Panc1 (cell line): Measurements from ENCODE around the gene TMEM218. TPM values are rescaled to one million over a fixed set of nuclear protein-coding genes. Genes with fewer than 3 reads are reported as not detected.

Experiments
- ATAC-seq: fragments of 200-7000 bp; cut with Tn5 transposase; 2 replicates; pipeline ENCODE4 v1.9.1; 2020; ENCODE audit warnings: mild to moderate bottlenecking, moderate library complexity
- BruUV-seq: library from RNA; stranded (reverse); fragments of 400-500 nt; replicated peaks from 2 replicates; lab custom pipeline; 2021; lab: Mats Ljungman, UMichigan
- CTCF ChIA-PET: fragments of 300-600 bp; sonication (Branson Sonifier 250); formaldehyde crosslinking; loops from one replicate; lab custom pipeline; 2022; ENCODE audit warnings: antibody characterized with exemption; lab: Charles Lee
- POLR2A ChIA-PET: fragments of 300-600 bp; sonication (Branson Sonifier 250); formaldehyde crosslinking; loops from one replicate; lab custom pipeline; 2022; ENCODE audit warnings: antibody characterized with exemption; lab: Charles Lee
- DNase-seq: peaks from one replicate; pipeline ENCODE4 v3.0.0-alpha.2; 2010; ENCODE audit warnings: low read depth, low spot score
- H3K27ac ChIP-seq: 2 replicates; pipeline ENCODE4 v1.5.1; 2011; ENCODE audit warnings: mild to moderate bottlenecking, low read length, inconsistent platforms
- H3K27me3 ChIP-seq: fragments of 200-500 bp; sonication (Bioruptor generic); 2 replicates; pipeline ENCODE4 v1.6.0; 2014; ENCODE audit warnings: low read length, inconsistent platforms; ENCODE audit not compliant: control insufficient read depth, insufficient read depth
- H3K36me3 ChIP-seq: fragments of 200-500 bp; sonication (Bioruptor generic); 2 replicates; pipeline ENCODE4 v1.5.1; 2014; ENCODE audit warnings: inconsistent platforms, mild to moderate bottlenecking, low read length, moderate library complexity; ENCODE audit not compliant: control insufficient read depth, insufficient read depth
- H3K4me1 ChIP-seq: 2 replicates; pipeline ENCODE4 v1.5.1; 2011; ENCODE audit warnings: inconsistent platforms, mild to moderate bottlenecking, low read length, moderate library complexity; ENCODE audit not compliant: control insufficient read depth, insufficient read depth
- H3K4me3 ChIP-seq, 2 experiments: 2 replicates each; pipeline ENCODE4 v1.5.1; 2011 to 2012; ENCODE audit warnings: low read depth in 2 of 2, low read length in 2 of 2, mild to moderate bottlenecking in 2 of 2, inconsistent platforms in 1 of 2, moderate library complexity in 1 of 2
- H3K9me3 ChIP-seq: fragments of 200-500 bp; sonication (Bioruptor generic); 2 replicates; pipeline ENCODE4 v1.5.1; 2014; ENCODE audit warnings: low read depth, mild to moderate bottlenecking, inconsistent platforms, low read length, moderate library complexity; ENCODE audit not compliant: control insufficient read depth, insufficient read depth
- CTCF ChIP-seq: fragments of 450-650 bp; IDR thresholded peaks from 2 replicates; pipeline ENCODE4 v1.5.1; 2017; ENCODE audit warnings: mild to moderate bottlenecking
- POLR2AphosphoS5 ChIP-seq: IDR thresholded peaks from 2 replicates; pipeline ENCODE4 v1.6.1; 2012; ENCODE audit warnings: mild to moderate bottlenecking, low read depth, low read length, moderate library complexity
- REST ChIP-seq, 2 experiments: IDR thresholded peaks; 2 replicates each; pipeline ENCODE4 v1.6.1; 2011 to 2012; ENCODE audit warnings: low read depth in 2 of 2, control low read depth in 1 of 2, low read length in 1 of 2, mild to moderate bottlenecking in 1 of 2, moderate library complexity in 1 of 2; ENCODE audit not compliant: insufficient read depth in 1 of 2
- SIN3A ChIP-seq: IDR thresholded peaks from 2 replicates; pipeline ENCODE4 v1.6.1; 2012; ENCODE audit warnings: low read depth, mild to moderate bottlenecking, low read length, moderate library complexity, borderline replicate concordance; ENCODE audit not compliant: insufficient read depth
- TCF7L2 ChIP-seq: IDR thresholded peaks from 2 replicates; pipeline ENCODE4 v1.6.1; 2011; ENCODE audit warnings: mild to moderate bottlenecking, low read depth, low read length, inconsistent platforms
- in situ Hi-C: cut with HindIII; loops from 2 replicates; pipeline ENCODE4 v1.10.0; 2016; ENCODE audit warnings: low sequenced_read_pairs, low pct_unique_long_range_greater_than_20kb
- intact Hi-C: fragments of 100-400 bp; cut with micrococcal nuclease; formaldehyde crosslinking; loops from one replicate; pipeline ENCODE4 v1.10.0; 2022; ENCODE audit not compliant: unreplicated experiment
- total RNA-seq: library from RNA; stranded (reverse); gene quantifications from one replicate; pipeline ENCODE4 v1.2.1, GENCODE V29; 2021; ENCODE audit not compliant: unreplicated experiment

Gene TMEM218
- total RNA-seq, 1 experiment from 2014 or later, result 26.8 TPM

- Histone ChIP-seq H3K4me1 (0 out of 2 replicates have a peak, but pooled peaks cover 8% of the 10 kb centered on the region), H3K27me3 (peaks cover 11% of the 10 kb centered on the region), H3K4me3 (no peak overlapping the region), H3K9me3 (no peaks in the 10 kb centered on the region), H3K36me3 (no peaks in the 10 kb centered on the region), H3K27ac (no peak overlapping the region)
- POLR2A ChIA-PET, result no interaction called here
- in situ Hi-C loops (no loop called here), intact Hi-C loops (no loop called here)
- CTCF ChIA-PET, result no interaction called here
- ATAC-seq (no peak), DNase-seq (no peak)
- no TSS peak for BruUV-seq
- no peak for TF ChIP-seq REST (IDR thresholded peaks at IDR 0.05; ENCODE audit: insufficient read depth in 1 of 2, low read depth in 2 of 2, low read length in 1 of 2)
- no peak for TF ChIP-seq SIN3A
- TF ChIP-seq TCF7L2, result no peak
- no peak for TF ChIP-seq POLR2AphosphoS5
- no peak for TF ChIP-seq CTCF
Observed at GRCh38 chr11:125146232-125146631, 34.8 kb upstream of the TMEM218 start.

- BruUV-seq, result no TSS peak
- Histone ChIP-seq H3K36me3 (no peaks in the 10 kb centered on the region), H3K27ac (no peak overlapping the region), H3K9me3 (no peaks in the 10 kb centered on the region), H3K27me3 (peaks cover 9% of the 10 kb centered on the region), H3K4me3 (no peak overlapping the region), H3K4me1 (0 out of 2 replicates have a peak, but pooled peaks cover 8% of the 10 kb centered on the region)
- in situ Hi-C loops, result no loop called here
- CTCF ChIA-PET, result interaction anchor here (0.6 to 1.8 kb wide), 8 partner anchors 9 to 204 kb away, joined by 3 to 18 read pairs (median 4); partner anchors contain the start of gene PKNOX2
- ATAC-seq (peak; percentile 88), DNase-seq (peak; percentile 12)
- POLR2A ChIA-PET, result no interaction called here
- intact Hi-C loops, result loop anchor here (1.0 kb wide), 2 partner anchors 51 to 180 kb away; no protein-coding TSS in a partner anchor
- TF ChIP-seq CTCF (peak; percentile 99), SIN3A (no peak)
Observed at GRCh38 chr11:125141686-125142535, 30.5 kb upstream of the TMEM218 start.
